ENCODE measurements around the gene FOXA3.

FOXA3 gene

DNA sequence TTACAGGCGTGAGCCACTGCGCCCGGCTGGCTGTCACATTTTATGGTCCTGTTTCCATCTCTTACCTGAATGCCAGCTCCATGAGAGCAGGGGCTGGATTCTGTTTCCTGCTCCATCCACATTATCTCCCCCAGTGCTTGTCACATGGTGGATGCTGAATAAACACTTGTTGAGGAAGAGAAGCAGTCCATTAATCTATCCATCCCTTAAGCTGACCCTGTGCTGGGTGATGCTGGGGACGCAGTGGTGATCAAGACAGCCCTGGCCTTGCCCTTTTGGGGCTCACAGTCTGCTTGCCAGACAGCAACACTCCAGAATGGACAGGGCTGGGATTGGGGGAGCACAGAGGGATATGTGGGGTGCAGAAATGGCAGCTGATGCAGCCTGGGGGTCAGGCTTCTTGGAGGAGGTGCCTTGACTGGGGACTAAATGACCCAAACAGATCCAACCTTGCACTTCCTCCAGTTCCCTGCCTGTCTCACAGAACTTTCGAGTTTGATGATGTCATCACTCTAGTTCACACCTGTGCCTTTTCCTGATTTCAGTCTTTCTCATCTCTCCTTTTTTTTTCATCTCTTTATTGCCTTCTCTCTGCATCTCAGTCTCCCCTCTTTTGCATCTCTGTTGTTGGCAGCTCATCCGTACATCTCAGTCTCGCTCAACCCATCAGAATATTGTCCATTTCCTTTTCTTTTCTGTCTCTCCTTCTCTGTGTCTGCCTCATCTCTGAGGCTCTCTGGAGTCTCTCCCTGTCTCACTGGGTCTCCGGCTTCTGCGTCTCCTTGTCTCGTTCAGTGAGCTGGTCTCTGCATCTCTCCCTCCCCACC is 17.2 kb downstream of the FOXA3 start:
- no peak for TF ChIP-seq CTCF (conservative IDR thresholded peaks at IDR 0.05; ENCODE audit: low read depth, low read length)
- peak overlapping the region; percentile 46; the same call in 1 of the 2 replicates for H3K4me2 ChIP-seq
- no peaks in the 10 kb centered on the region for H3K79me2 ChIP-seq (ENCODE audit: insufficient read depth, low read depth)
- H3K4me3 ChIP-seq (IDR thresholded peaks at IDR 0.05; ENCODE audit: insufficient read depth, low read depth, low read length) = no peak overlapping the region
- no peak overlapping the region for H3K9ac ChIP-seq
- peaks cover 28% of the 10 kb centered on the region for H3K4me1 ChIP-seq (ENCODE audit: low read depth, poor library complexity, severe bottlenecking)
- H4K20me1 ChIP-seq (ENCODE audit: insufficient read depth) = no peaks in the 10 kb centered on the region
- no peak overlapping the region for H3K27ac ChIP-seq
- H3K27me3 ChIP-seq (ENCODE audit: insufficient read depth, low read depth) = peaks cover 4% of the 10 kb centered on the region; the same call in 1 of the 2 replicates
- H3K36me3 ChIP-seq (ENCODE audit: insufficient read depth) = no peaks in the 10 kb centered on the region
- H2AFZ ChIP-seq (ENCODE audit: low read depth) = no peak overlapping the region

DNA sequence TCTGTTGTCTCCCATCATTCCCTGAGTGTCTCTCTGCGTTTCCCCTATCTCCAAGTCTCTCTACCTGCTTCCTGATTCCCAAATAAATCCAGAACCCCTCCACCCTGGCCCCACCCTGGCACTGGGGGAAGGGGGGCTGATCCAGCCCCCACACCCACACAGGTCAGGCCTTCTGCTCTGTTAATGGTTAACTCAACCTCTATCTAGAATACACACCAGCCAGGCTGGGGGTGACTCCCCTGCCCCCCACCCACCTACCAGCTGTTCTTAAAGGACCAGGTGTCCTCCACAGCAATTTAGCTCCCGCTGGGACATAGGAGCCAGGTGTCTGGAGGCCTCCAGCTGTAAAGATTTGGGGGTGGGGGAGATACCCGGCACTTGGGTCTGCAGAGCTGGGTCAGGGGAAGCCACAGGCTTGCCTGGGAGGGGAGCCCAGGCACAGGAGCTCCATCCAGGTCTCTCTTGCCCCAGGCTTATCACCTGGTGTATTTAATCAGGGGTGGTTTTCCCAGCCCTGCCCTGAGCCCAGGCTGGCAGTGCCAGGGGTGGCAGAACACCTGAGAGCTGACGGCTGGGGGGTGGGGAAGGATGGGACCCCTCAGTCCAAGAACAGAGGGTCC is 17.9 kb downstream of the FOXA3 start:
- Histone ChIP-seq H3K36me3 (ENCODE audit: insufficient read depth) (no peaks in the 10 kb centered on the region), H3K4me2 (peak overlapping the region; percentile 46; the same call in 1 of the 2 replicates), H3K27ac (no peak overlapping the region), H3K79me2 (ENCODE audit: insufficient read depth, low read depth) (no peaks in the 10 kb centered on the region), H4K20me1 (ENCODE audit: insufficient read depth) (no peaks in the 10 kb centered on the region), H3K4me3 (IDR thresholded peaks at IDR 0.05; ENCODE audit: insufficient read depth, low read depth, low read length) (no peak overlapping the region), H3K4me1 (ENCODE audit: low read depth, poor library complexity, severe bottlenecking) (peaks cover 28% of the 10 kb centered on the region), H2AFZ (ENCODE audit: low read depth) (no peak overlapping the region), H3K9ac (no peak overlapping the region), H3K27me3 (ENCODE audit: insufficient read depth, low read depth) (no peaks in the 10 kb centered on the region)
- no peak for TF ChIP-seq CTCF (conservative IDR thresholded peaks at IDR 0.05; ENCODE audit: low read depth, low read length)

DNA sequence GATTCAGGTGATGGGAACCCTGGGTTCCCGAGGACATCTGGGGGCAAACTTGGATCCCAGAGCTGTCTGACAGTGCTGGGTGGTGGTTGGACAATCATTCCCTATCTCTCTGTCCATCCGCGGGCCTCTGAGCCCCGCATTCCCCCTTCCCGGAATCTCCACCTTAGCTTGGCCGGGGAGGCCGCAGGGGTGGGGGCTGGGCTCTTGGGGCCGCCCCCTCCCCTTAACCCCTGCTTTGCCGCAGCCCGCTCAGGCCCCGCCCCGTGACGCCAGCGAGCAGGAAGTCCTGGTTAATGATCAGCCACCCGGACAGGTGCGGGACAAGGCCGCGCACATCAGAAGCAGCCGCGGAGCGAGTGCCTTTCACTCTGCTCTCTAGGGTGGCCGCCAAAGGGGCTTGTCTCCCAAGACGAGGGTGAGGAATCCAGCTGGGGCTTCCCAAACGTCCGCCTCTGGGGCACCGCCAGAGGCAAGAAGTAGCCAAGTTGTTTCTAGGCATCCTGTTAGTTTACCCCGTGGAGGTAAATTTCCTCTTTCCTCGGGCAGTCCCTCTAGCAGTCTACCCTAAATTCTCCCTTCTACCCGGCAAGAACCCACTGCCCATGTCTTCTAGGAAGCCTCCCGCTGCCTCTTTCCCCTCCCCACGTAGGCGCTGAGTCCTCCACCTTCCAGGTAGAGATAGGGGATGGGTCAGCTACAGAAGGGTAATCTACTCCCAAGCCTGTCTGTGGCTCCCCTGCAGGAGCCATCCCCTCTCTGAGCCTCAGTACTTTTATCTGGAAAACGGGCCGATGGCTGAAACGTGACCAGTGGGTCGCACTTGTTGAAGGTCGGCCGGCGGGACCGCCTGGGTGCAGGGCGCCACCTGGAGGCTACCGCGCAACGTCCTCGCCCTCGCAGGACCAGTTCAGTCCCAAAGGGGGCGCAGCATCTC is 18.8 kb downstream of the FOXA3 start:
- no peaks in the 10 kb centered on the region for H3K27me3 ChIP-seq (ENCODE audit: insufficient read depth, low read depth)
- no peak overlapping the region for H3K9ac ChIP-seq
- no peaks in the 10 kb centered on the region for H4K20me1 ChIP-seq (ENCODE audit: insufficient read depth)
- TF ChIP-seq CTCF (conservative IDR thresholded peaks at IDR 0.05; ENCODE audit: low read depth, low read length) = peak; percentile 97
- no peak overlapping the region for H3K27ac ChIP-seq
- peaks cover 28% of the 10 kb centered on the region for H3K4me1 ChIP-seq (ENCODE audit: low read depth, poor library complexity, severe bottlenecking)
- no peaks in the 10 kb centered on the region for H3K79me2 ChIP-seq (ENCODE audit: insufficient read depth, low read depth)
- H3K4me2 ChIP-seq = peak overlapping the region; percentile 46
- no peaks in the 10 kb centered on the region for H3K36me3 ChIP-seq (ENCODE audit: insufficient read depth)
- H3K4me3 ChIP-seq (IDR thresholded peaks at IDR 0.05; ENCODE audit: insufficient read depth, low read depth, low read length) = no peak overlapping the region
- H2AFZ ChIP-seq (ENCODE audit: low read depth) = no peak overlapping the region

DNA sequence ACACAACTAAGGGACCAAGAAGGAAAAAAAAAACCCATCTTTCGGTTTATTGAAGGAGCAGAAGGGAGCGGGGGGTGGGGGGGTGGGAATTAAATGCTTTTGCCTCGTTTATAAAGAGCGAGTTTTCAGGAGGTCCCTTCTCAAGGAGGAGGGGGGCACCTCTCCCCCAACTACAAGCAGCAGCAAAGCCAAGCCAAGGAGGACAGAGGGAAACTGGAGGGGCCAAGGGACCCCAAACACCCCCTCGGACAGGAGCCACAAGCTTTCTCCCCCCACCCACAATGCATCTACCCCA is 19.4 kb downstream of the FOXA3 start:
- H4K20me1 ChIP-seq (ENCODE audit: insufficient read depth) = no peaks in the 10 kb centered on the region
- H3K4me1 ChIP-seq (ENCODE audit: low read depth, poor library complexity, severe bottlenecking) = peaks cover 28% of the 10 kb centered on the region
- no peaks in the 10 kb centered on the region for H3K27me3 ChIP-seq (ENCODE audit: insufficient read depth, low read depth)
- no peak overlapping the region for H3K4me3 ChIP-seq (IDR thresholded peaks at IDR 0.05; ENCODE audit: insufficient read depth, low read depth, low read length)
- no peaks in the 10 kb centered on the region for H3K36me3 ChIP-seq (ENCODE audit: insufficient read depth)
- H3K79me2 ChIP-seq (ENCODE audit: insufficient read depth, low read depth) = no peaks in the 10 kb centered on the region
- no peak overlapping the region for H3K27ac ChIP-seq
- TF ChIP-seq CTCF (conservative IDR thresholded peaks at IDR 0.05; ENCODE audit: low read depth, low read length) = no peak
- no peak overlapping the region for H2AFZ ChIP-seq (ENCODE audit: low read depth)
- H3K9ac ChIP-seq = no peak overlapping the region
- 0 out of 2 replicates have a peak overlapping the region, but pooled peaks have one; percentile 21 for H3K4me2 ChIP-seq

All from KMS-11 (cell line).